Measurements from ENCODE around the gene ATP6V0E1.
"Not testable (repeated sequence)": the region's sequence is repeated elsewhere in the genome, so short reads cannot be mapped to it uniquely, and the experiment has no call there.

ATP6V0E1 gene

GRCh38 chr5:173042763-173043107 lies 59.2 kb downstream of the ATP6V0E1 start:
- Mint-ChIP-seq H3K4me3 (no peak overlapping the region), H3K36me3 (ENCODE audit: low read depth) (no peaks in the 10 kb centered on the region), H3K9me3 (no peaks in the 10 kb centered on the region), H3K4me1 (ENCODE audit: low read depth) (peaks cover 5% of the 10 kb centered on the region), H3K27me3 (no peaks in the 10 kb centered on the region), H3K27ac (no peak overlapping the region)
- intact Hi-C loops (cut with micrococcal nuclease), result no loop called here

- intact Hi-C loops (cut with micrococcal nuclease), result no loop called here
- H3K27ac Mint-ChIP-seq, result no peak overlapping the region
- H3K9me3 Mint-ChIP-seq, result no peaks in the 10 kb centered on the region
- H3K4me1 Mint-ChIP-seq (ENCODE audit: low read depth), result no peaks in the 10 kb centered on the region
- H3K27me3 Mint-ChIP-seq, result peaks cover under 1% of the 10 kb centered on the region
- no peak overlapping the region for H3K4me3 Mint-ChIP-seq
- H3K36me3 Mint-ChIP-seq (ENCODE audit: low read depth), result no peaks in the 10 kb centered on the region
Measured at GRCh38 chr5:173045474-173045873, 61.9 kb downstream of the ATP6V0E1 start.

- H3K9me3 Mint-ChIP-seq; H3K27ac Mint-ChIP-seq; H3K36me3 Mint-ChIP-seq (ENCODE audit: low read depth); H3K4me3 Mint-ChIP-seq; intact Hi-C loops (cut with micrococcal nuclease); H3K27me3 Mint-ChIP-seq; H3K4me1 Mint-ChIP-seq (ENCODE audit: low read depth): not testable (repeated sequence)
Measured at GRCh38 chr5:173047096-173047837, 63.7 kb downstream of the ATP6V0E1 start.

- intact Hi-C loops (cut with micrococcal nuclease), result no loop called here
- H3K36me3 Mint-ChIP-seq (ENCODE audit: low read depth), result no peaks in the 10 kb centered on the region
- no peak overlapping the region for H3K4me3 Mint-ChIP-seq
- H3K27me3 Mint-ChIP-seq, result peaks cover 2% of the 10 kb centered on the region
- no peaks in the 10 kb centered on the region for H3K9me3 Mint-ChIP-seq
- H3K27ac Mint-ChIP-seq, result no peak overlapping the region
- peaks cover 8% of the 10 kb centered on the region for H3K4me1 Mint-ChIP-seq (ENCODE audit: low read depth)
Measured at GRCh38 chr5:173047838-173048105, 64.2 kb downstream of the ATP6V0E1 start.

GRCh38 chr5:173050791-173051190 lies 67.2 kb downstream of the ATP6V0E1 start:
- Mint-ChIP-seq H3K4me1 (ENCODE audit: low read depth) (peaks cover 17% of the 10 kb centered on the region), H3K27ac (no peak overlapping the region), H3K9me3 (no peaks in the 10 kb centered on the region), H3K4me3 (no peak overlapping the region), H3K27me3 (peaks cover 2% of the 10 kb centered on the region), H3K36me3 (ENCODE audit: low read depth) (no peaks in the 10 kb centered on the region)
- intact Hi-C loops (cut with micrococcal nuclease), result no loop called here

GRCh38 chr5:173051746-173052145 lies 68.2 kb downstream of the ATP6V0E1 start:
- peaks cover 2% of the 10 kb centered on the region for H3K27me3 Mint-ChIP-seq
- no peak overlapping the region for H3K27ac Mint-ChIP-seq
- H3K36me3 Mint-ChIP-seq (ENCODE audit: low read depth), result peaks cover under 1% of the 10 kb centered on the region
- H3K9me3 Mint-ChIP-seq, result no peaks in the 10 kb centered on the region
- intact Hi-C loops (cut with micrococcal nuclease), result no loop called here
- peaks cover 19% of the 10 kb centered on the region for H3K4me1 Mint-ChIP-seq (ENCODE audit: low read depth)
- no peak overlapping the region for H3K4me3 Mint-ChIP-seq

- Mint-ChIP-seq H3K36me3 (ENCODE audit: low read depth) (peaks cover 8% of the 10 kb centered on the region), H3K27me3 (peaks cover 2% of the 10 kb centered on the region), H3K27ac (no peak overlapping the region), H3K4me1 (ENCODE audit: low read depth) (peaks cover 19% of the 10 kb centered on the region), H3K4me3 (no peak overlapping the region), H3K9me3 (no peaks in the 10 kb centered on the region)
- intact Hi-C loops (cut with micrococcal nuclease), result no loop called here
Measured at GRCh38 chr5:173053041-173053440, 69.5 kb downstream of the ATP6V0E1 start.

- peaks cover 12% of the 10 kb centered on the region for H3K36me3 Mint-ChIP-seq (ENCODE audit: low read depth)
- peaks cover 19% of the 10 kb centered on the region for H3K4me1 Mint-ChIP-seq (ENCODE audit: low read depth)
- no peaks in the 10 kb centered on the region for H3K9me3 Mint-ChIP-seq
- peak overlapping the region; percentile 83 for H3K4me3 Mint-ChIP-seq
- peaks cover 2% of the 10 kb centered on the region for H3K27me3 Mint-ChIP-seq
- peak overlapping the region; percentile 87 for H3K27ac Mint-ChIP-seq
- intact Hi-C loops (cut with micrococcal nuclease), result no loop called here
Measured at GRCh38 chr5:173055042-173055721, 71.6 kb downstream of the ATP6V0E1 start.

- H3K4me3 Mint-ChIP-seq, result peak overlapping the region; percentile 83
- H3K27ac Mint-ChIP-seq, result peak overlapping the region; percentile 87
- intact Hi-C loops (cut with micrococcal nuclease), result no loop called here
- H3K9me3 Mint-ChIP-seq, result no peaks in the 10 kb centered on the region
- peaks cover 17% of the 10 kb centered on the region for H3K36me3 Mint-ChIP-seq (ENCODE audit: low read depth)
- H3K27me3 Mint-ChIP-seq, result peaks cover under 1% of the 10 kb centered on the region
- H3K4me1 Mint-ChIP-seq (ENCODE audit: low read depth), result peaks cover 19% of the 10 kb centered on the region
Measured at GRCh38 chr5:173055722-173055982, 72.1 kb downstream of the ATP6V0E1 start.

- Mint-ChIP-seq H3K4me1 (ENCODE audit: low read depth) (peaks cover 23% of the 10 kb centered on the region), H3K9me3 (no peaks in the 10 kb centered on the region), H3K4me3 (peak within 1 kb of the TSS; percentile 83), H3K36me3 (ENCODE audit: low read depth) (peaks cover 19% of the 10 kb centered on the region), H3K27ac (peak within 1 kb of the TSS; percentile 87), H3K27me3 (no peaks in the 10 kb centered on the region)
- intact Hi-C loops (cut with micrococcal nuclease), result loop anchor here (2.0 kb wide), 2 partner anchors 45 to 89 kb away; partner anchors contain the start of gene BNIP1
Measured at GRCh38 chr5:173055983-173056782, 72.6 kb downstream of the ATP6V0E1 start, which contains the start of gene CREBRF. Gene CREBRF, plus strand, starts transcription at chr5:173056352. Its CDS starts 24,424 bp downstream, at chr5:173080776.

- Mint-ChIP-seq H3K4me3 (peak overlapping the region; percentile 83), H3K27me3 (no peaks in the 10 kb centered on the region), H3K4me1 (ENCODE audit: low read depth) (peaks cover 27% of the 10 kb centered on the region), H3K27ac (peak overlapping the region; percentile 87), H3K36me3 (ENCODE audit: low read depth) (peaks cover 19% of the 10 kb centered on the region), H3K9me3 (no peaks in the 10 kb centered on the region)
- intact Hi-C loops (cut with micrococcal nuclease), result loop anchor here (1.0 to 2.0 kb wide), 3 partner anchors 46 to 88 kb away; partner anchors contain the start of gene BNIP1
Measured at GRCh38 chr5:173056783-173057061, 73.2 kb downstream of the ATP6V0E1 start.

- H3K36me3 Mint-ChIP-seq (ENCODE audit: low read depth), result peaks cover 19% of the 10 kb centered on the region
- H3K27ac Mint-ChIP-seq, result peak overlapping the region; percentile 87
- H3K4me1 Mint-ChIP-seq (ENCODE audit: low read depth), result peaks cover 27% of the 10 kb centered on the region
- no peaks in the 10 kb centered on the region for H3K9me3 Mint-ChIP-seq
- intact Hi-C loops (cut with micrococcal nuclease), result loop anchor here (1.0 to 2.0 kb wide), 3 partner anchors 46 to 88 kb away; partner anchors contain the start of gene BNIP1
- H3K4me3 Mint-ChIP-seq, result peak overlapping the region; percentile 83
- no peaks in the 10 kb centered on the region for H3K27me3 Mint-ChIP-seq
Measured at GRCh38 chr5:173057062-173057924, 73.7 kb downstream of the ATP6V0E1 start.

- Mint-ChIP-seq H3K27me3 (no peaks in the 10 kb centered on the region), H3K9me3 (no peaks in the 10 kb centered on the region), H3K27ac (no peak overlapping the region), H3K4me1 (ENCODE audit: low read depth) (peaks cover 46% of the 10 kb centered on the region), H3K4me3 (no peak overlapping the region), H3K36me3 (ENCODE audit: low read depth) (peaks cover 27% of the 10 kb centered on the region)
- intact Hi-C loops (cut with micrococcal nuclease), result no loop called here
Measured at GRCh38 chr5:173062141-173062540, 78.6 kb downstream of the ATP6V0E1 start.

GRCh38 chr5:173065155-173065554 lies 81.6 kb downstream of the ATP6V0E1 start:
- intact Hi-C loops (cut with micrococcal nuclease), result no loop called here
- H3K36me3 Mint-ChIP-seq (ENCODE audit: low read depth), result peaks cover 29% of the 10 kb centered on the region
- H3K27ac Mint-ChIP-seq, result no peak overlapping the region
- no peak overlapping the region for H3K4me3 Mint-ChIP-seq
- peaks cover 59% of the 10 kb centered on the region for H3K4me1 Mint-ChIP-seq (ENCODE audit: low read depth)
- H3K9me3 Mint-ChIP-seq, result no peaks in the 10 kb centered on the region
- no peaks in the 10 kb centered on the region for H3K27me3 Mint-ChIP-seq
